ENCODE data around the gene ATXN1.

Gene ATXN1

GRCh38 chr6:16663901-16664300 lies 97.4 kb downstream of the ATXN1 start:
- no peak overlapping the region for H2BK15ac ChIP-seq (ENCODE audit: low read length)
- no peak overlapping the region for H3K27ac ChIP-seq (replicated peaks; ENCODE audit: low read length)
- H3K27me3 ChIP-seq (ENCODE audit: control insufficient read depth in 3 of 3, insufficient read depth in 3 of 3, low read depth in 1 of 3, low read length in 3 of 3): no peaks in the 10 kb centered on the region
- no peaks in the 10 kb centered on the region for H3K79me1 ChIP-seq (ENCODE audit: low read depth, low read length)
- no peak overlapping the region for H3K18ac ChIP-seq (ENCODE audit: low read length)
- DNase-seq (ENCODE audit: low spot score): no peak
- no peak overlapping the region for H3K4me2 ChIP-seq (ENCODE audit: insufficient read depth, low read length, poor library complexity, severe bottlenecking)
- no peak overlapping the region for H4K8ac ChIP-seq (ENCODE audit: low read depth, low read length)
- peaks cover 0 to 2% of the 10 kb centered on the region in 2 donors for H3K4me1 ChIP-seq (ENCODE audit: control insufficient read depth in 2 of 2, insufficient read depth in 1 of 2, low read depth in 1 of 2, low read length in 2 of 2)
- no peak overlapping the region for H2AFZ ChIP-seq (ENCODE audit: low read length)
- WGBS, 2 donors (ENCODE audit: extremely low coverage in 2 of 2, insufficient read length in 2 of 2, insufficient replicate concordance in 1 of 2): no CpG with 5 or more reads among the region's 1 CpG
- H2BK120ac ChIP-seq (ENCODE audit: low read depth, low read length): no peak overlapping the region
- H3K14ac ChIP-seq (ENCODE audit: low read length): no peak overlapping the region
- H3K36me3 ChIP-seq (replicated peaks in 1 of 2; ENCODE audit: control insufficient read depth in 2 of 2, insufficient read depth in 2 of 2, low read length in 2 of 2): no peaks in the 10 kb centered on the region
- no peak overlapping the region for H3K4me3 ChIP-seq (ENCODE audit: low read length in 2 of 2)
- no peak overlapping the region for H2AK5ac ChIP-seq (ENCODE audit: low read depth, low read length)
- H3K9ac ChIP-seq (ENCODE audit: low read depth, low read length, poor library complexity): no peak overlapping the region
- H4K91ac ChIP-seq (ENCODE audit: low read depth, low read length, poor library complexity): no peak overlapping the region
- H2BK5ac ChIP-seq (ENCODE audit: low read length): no peak overlapping the region
- no peak overlapping the region for H2BK12ac ChIP-seq (ENCODE audit: low read length)
- no peak overlapping the region for H3K23ac ChIP-seq (ENCODE audit: low read depth, low read length, poor library complexity)
- H3K9me3 ChIP-seq (replicated peaks in 1 of 2; ENCODE audit: control insufficient read depth in 2 of 2, insufficient read depth in 1 of 2, low read depth in 1 of 2, low read length in 2 of 2): peaks cover 3 to 10% of the 10 kb centered on the region in 2 donors
- no peak overlapping the region for H3K4ac ChIP-seq (ENCODE audit: low read length)

GRCh38 chr6:16660157-16660497 lies 101.1 kb downstream of the ATXN1 start:
- no peak overlapping the region for H4K8ac ChIP-seq (ENCODE audit: low read depth, low read length)
- no peak overlapping the region for H3K9ac ChIP-seq (ENCODE audit: low read depth, low read length, poor library complexity)
- no peak overlapping the region for H3K18ac ChIP-seq (ENCODE audit: low read length)
- H3K27ac ChIP-seq (replicated peaks; ENCODE audit: low read length): no peak overlapping the region
- H2BK120ac ChIP-seq (ENCODE audit: low read depth, low read length): no peak overlapping the region
- H3K14ac ChIP-seq (ENCODE audit: low read length): no peak overlapping the region
- no peak overlapping the region for H2BK5ac ChIP-seq (ENCODE audit: low read length)
- no peak overlapping the region for H3K4me3 ChIP-seq (ENCODE audit: low read length in 2 of 2)
- WGBS, 2 donors (ENCODE audit: extremely low coverage in 2 of 2, insufficient read length in 2 of 2, insufficient replicate concordance in 1 of 2): no CpG with 5 or more reads among the region's 1 CpG
- no peak overlapping the region for H3K23ac ChIP-seq (ENCODE audit: low read depth, low read length, poor library complexity)
- peaks cover 3 to 10% of the 10 kb centered on the region in 2 donors for H3K9me3 ChIP-seq (replicated peaks in 1 of 2; ENCODE audit: control insufficient read depth in 2 of 2, insufficient read depth in 1 of 2, low read depth in 1 of 2, low read length in 2 of 2)
- DNase-seq (ENCODE audit: low spot score): no peak
- H3K4ac ChIP-seq (ENCODE audit: low read length): no peak overlapping the region
- no peak overlapping the region for H2BK15ac ChIP-seq (ENCODE audit: low read length)
- no peak overlapping the region for H3K4me2 ChIP-seq (ENCODE audit: insufficient read depth, low read length, poor library complexity, severe bottlenecking)
- H3K79me1 ChIP-seq (ENCODE audit: low read depth, low read length): no peaks in the 10 kb centered on the region
- H2BK12ac ChIP-seq (ENCODE audit: low read length): no peak overlapping the region
- H3K36me3 ChIP-seq (replicated peaks in 1 of 2; ENCODE audit: control insufficient read depth in 2 of 2, insufficient read depth in 2 of 2, low read length in 2 of 2): no peaks in the 10 kb centered on the region
- no peak overlapping the region for H2AFZ ChIP-seq (ENCODE audit: low read length)
- H4K91ac ChIP-seq (ENCODE audit: low read depth, low read length, poor library complexity): no peak overlapping the region
- no peak overlapping the region for H2AK5ac ChIP-seq (ENCODE audit: low read depth, low read length)
- H3K4me1 ChIP-seq (ENCODE audit: control insufficient read depth in 2 of 2, insufficient read depth in 1 of 2, low read depth in 1 of 2, low read length in 2 of 2): peaks cover 3 to 15% of the 10 kb centered on the region in 2 donors
- no peaks in the 10 kb centered on the region for H3K27me3 ChIP-seq (ENCODE audit: control insufficient read depth in 3 of 3, insufficient read depth in 3 of 3, low read depth in 1 of 3, low read length in 3 of 3)

DNA sequence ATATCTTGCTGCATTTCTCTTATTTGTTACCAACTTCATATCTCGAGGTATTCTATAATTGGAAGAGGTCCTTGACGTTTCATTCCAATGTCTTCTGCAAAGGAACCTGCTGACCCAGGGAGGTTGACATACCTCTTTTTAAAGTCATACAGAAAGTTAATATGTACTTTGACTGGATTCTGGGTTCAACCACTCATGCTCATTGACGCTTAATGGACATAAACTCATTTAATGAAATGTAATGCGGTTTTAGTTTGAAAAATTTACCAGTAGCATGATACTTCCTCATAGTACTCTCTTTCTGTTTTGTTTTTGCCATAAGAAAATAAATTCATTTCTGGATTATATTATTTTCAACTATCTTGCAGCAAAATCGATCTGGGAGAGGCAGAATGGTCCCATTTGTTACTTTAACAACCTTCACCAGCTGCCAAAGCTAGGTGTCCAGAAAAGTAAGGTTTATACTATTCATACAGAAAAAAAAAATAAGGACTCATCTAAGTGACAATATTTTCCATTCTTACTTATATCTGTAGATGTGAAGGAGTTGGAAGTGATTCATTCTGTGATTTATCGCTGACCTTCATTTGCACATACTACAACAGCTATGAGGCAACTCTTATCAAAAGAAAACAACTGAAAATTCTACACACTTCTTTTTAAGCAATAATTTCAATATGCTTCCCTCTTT lies 101.6 kb downstream of the ATXN1 start:
- H3K27ac ChIP-seq (replicated peaks; ENCODE audit: low read length): no peak overlapping the region

GRCh38 chr6:16658348-16659034 lies 102.8 kb downstream of the ATXN1 start:
- H3K23ac ChIP-seq (ENCODE audit: low read depth, low read length, poor library complexity): no peak overlapping the region
- no peak overlapping the region for H3K4me2 ChIP-seq (ENCODE audit: insufficient read depth, low read length, poor library complexity, severe bottlenecking)
- H3K4ac ChIP-seq (ENCODE audit: low read length): no peak overlapping the region
- H3K27me3 ChIP-seq (ENCODE audit: control insufficient read depth in 3 of 3, insufficient read depth in 3 of 3, low read depth in 1 of 3, low read length in 3 of 3): no peaks in the 10 kb centered on the region
- no peak overlapping the region for H3K14ac ChIP-seq (ENCODE audit: low read length)
- no peak overlapping the region for H2BK12ac ChIP-seq (ENCODE audit: low read length)
- H2BK120ac ChIP-seq (ENCODE audit: low read depth, low read length): no peak overlapping the region
- no peaks in the 10 kb centered on the region for H3K36me3 ChIP-seq (replicated peaks in 1 of 2; ENCODE audit: control insufficient read depth in 2 of 2, insufficient read depth in 2 of 2, low read length in 2 of 2)
- no peak overlapping the region for H3K4me3 ChIP-seq (ENCODE audit: low read length in 2 of 2)
- no peak overlapping the region for H4K8ac ChIP-seq (ENCODE audit: low read depth, low read length)
- H3K9me3 ChIP-seq (replicated peaks in 1 of 2; ENCODE audit: control insufficient read depth in 2 of 2, insufficient read depth in 1 of 2, low read depth in 1 of 2, low read length in 2 of 2): peaks cover 3 to 10% of the 10 kb centered on the region in 2 donors
- H2BK5ac ChIP-seq (ENCODE audit: low read length): no peak overlapping the region
- H3K79me1 ChIP-seq (ENCODE audit: low read depth, low read length): no peaks in the 10 kb centered on the region
- no peak overlapping the region for H4K91ac ChIP-seq (ENCODE audit: low read depth, low read length, poor library complexity)
- H2AFZ ChIP-seq (ENCODE audit: low read length): no peak overlapping the region
- H3K4me1 ChIP-seq (ENCODE audit: control insufficient read depth in 2 of 2, insufficient read depth in 1 of 2, low read depth in 1 of 2, low read length in 2 of 2): peaks cover 5 to 15% of the 10 kb centered on the region in 2 donors
- DNase-seq (ENCODE audit: low spot score): no peak
- H3K18ac ChIP-seq (ENCODE audit: low read length): no peak overlapping the region
- no peak overlapping the region for H2BK15ac ChIP-seq (ENCODE audit: low read length)
- no peak overlapping the region for H3K27ac ChIP-seq (replicated peaks; ENCODE audit: low read length)
- H2AK5ac ChIP-seq (ENCODE audit: low read depth, low read length): no peak overlapping the region
- no CpG with 5 or more reads among the region's 5 CpGs for WGBS, 2 donors (ENCODE audit: extremely low coverage in 2 of 2, insufficient read length in 2 of 2, insufficient replicate concordance in 1 of 2)
- H3K9ac ChIP-seq (ENCODE audit: low read depth, low read length, poor library complexity): no peak overlapping the region

More for the DNA sequence above, 101.6 kb downstream of the ATXN1 start:
- no peaks in the 10 kb centered on the region for H3K79me1 ChIP-seq (ENCODE audit: low read depth, low read length)
- H3K27me3 ChIP-seq (ENCODE audit: control insufficient read depth in 3 of 3, insufficient read depth in 3 of 3, low read depth in 1 of 3, low read length in 3 of 3): no peaks in the 10 kb centered on the region
- H2AK5ac ChIP-seq (ENCODE audit: low read depth, low read length): no peak overlapping the region
- no peak overlapping the region for H3K4ac ChIP-seq (ENCODE audit: low read length)
- no peak overlapping the region for H2BK120ac ChIP-seq (ENCODE audit: low read depth, low read length)
- peaks cover 5 to 15% of the 10 kb centered on the region in 2 donors for H3K4me1 ChIP-seq (ENCODE audit: control insufficient read depth in 2 of 2, insufficient read depth in 1 of 2, low read depth in 1 of 2, low read length in 2 of 2)
- peaks cover 3 to 10% of the 10 kb centered on the region in 2 donors for H3K9me3 ChIP-seq (replicated peaks in 1 of 2; ENCODE audit: control insufficient read depth in 2 of 2, insufficient read depth in 1 of 2, low read depth in 1 of 2, low read length in 2 of 2)
- no CpG with 5 or more reads among the region's 6 CpGs for WGBS, 2 donors (ENCODE audit: extremely low coverage in 2 of 2, insufficient read length in 2 of 2, insufficient replicate concordance in 1 of 2)
- H2BK12ac ChIP-seq (ENCODE audit: low read length): no peak overlapping the region
- H3K9ac ChIP-seq (ENCODE audit: low read depth, low read length, poor library complexity): no peak overlapping the region
- no peak overlapping the region for H2BK15ac ChIP-seq (ENCODE audit: low read length)
- H3K23ac ChIP-seq (ENCODE audit: low read depth, low read length, poor library complexity): no peak overlapping the region
- no peak overlapping the region for H3K14ac ChIP-seq (ENCODE audit: low read length)
- no peak overlapping the region for H4K8ac ChIP-seq (ENCODE audit: low read depth, low read length)
- H3K4me3 ChIP-seq (ENCODE audit: low read length in 2 of 2): no peak overlapping the region
- H3K4me2 ChIP-seq (ENCODE audit: insufficient read depth, low read length, poor library complexity, severe bottlenecking): no peak overlapping the region
- no peak overlapping the region for H2BK5ac ChIP-seq (ENCODE audit: low read length)
- no peak overlapping the region for H4K91ac ChIP-seq (ENCODE audit: low read depth, low read length, poor library complexity)
- no peak overlapping the region for H2AFZ ChIP-seq (ENCODE audit: low read length)
- no peaks in the 10 kb centered on the region for H3K36me3 ChIP-seq (replicated peaks in 1 of 2; ENCODE audit: control insufficient read depth in 2 of 2, insufficient read depth in 2 of 2, low read length in 2 of 2)
- H3K18ac ChIP-seq (ENCODE audit: low read length): no peak overlapping the region
- no peak for DNase-seq (ENCODE audit: low spot score)
